ENCODE data around the gene CRABP1.

- TF ChIP-seq CTCF (IDR thresholded peaks at IDR 0.05; ENCODE audit: low read length), result no peak
- TF ChIP-seq EZH2phosphoT487 (IDR thresholded peaks at IDR 0.05; ENCODE audit: low read length), result no peak
- no peak for TF ChIP-seq EZH2 (optimal IDR thresholded peaks at IDR 0.05; ENCODE audit: low read depth, low read length)
These were observed 24.4 kb upstream of the CRABP1 start for GRCh38 chr15:78315686-78316282.
